ENCODE results near the gene PLCD3.

- no peak for TF ChIP-seq CTCF (IDR thresholded peaks at IDR 0.05; ENCODE audit: insufficient read depth, low read length, poor library complexity, severe bottlenecking)
- TF ChIP-seq EZH2phosphoT487 (conservative IDR thresholded peaks at IDR 0.05; ENCODE audit: low read length) = no peak
These were observed 13.9 kb upstream of the PLCD3 start for GRCh38 chr17:45146166-45146565.

Data from SU-DHL-6 (cell line).